Measurements from ENCODE around the gene CHDH.

CHDH gene

DNA sequence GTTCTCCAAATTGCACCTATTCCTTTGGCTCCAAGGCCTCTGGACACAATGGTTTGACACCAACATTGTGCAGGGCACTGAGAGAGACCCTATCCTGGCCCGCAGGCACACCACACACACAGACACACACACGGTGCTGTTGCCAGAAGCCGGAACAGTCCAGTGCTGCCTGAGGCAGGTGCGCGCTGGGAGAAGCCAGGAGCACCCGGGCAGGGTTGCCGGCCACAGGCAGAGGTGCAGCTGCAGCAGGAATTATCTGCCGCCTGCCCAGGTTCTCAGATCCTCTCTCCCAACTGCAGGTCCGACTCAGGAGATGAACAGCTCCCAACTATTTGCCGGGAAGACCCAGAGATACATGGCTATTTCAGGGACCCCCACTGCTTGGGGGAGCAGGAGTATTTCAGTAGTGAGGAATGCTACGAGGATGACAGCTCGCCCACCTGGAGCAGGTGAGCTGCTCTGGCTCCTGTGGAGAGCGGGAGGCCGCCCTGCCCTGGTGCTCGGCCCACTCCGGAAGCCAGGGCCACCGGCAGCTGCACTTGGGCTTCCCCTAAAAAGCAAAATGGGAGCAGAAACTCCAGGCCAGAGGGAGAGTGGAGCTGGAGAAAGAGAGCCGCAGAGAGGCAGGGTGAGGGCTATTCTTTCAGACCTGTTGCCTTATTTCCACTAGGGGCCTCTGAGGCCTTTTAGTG lies 42.9 kb downstream of the CHDH start:
- Histone ChIP-seq H3K4me1 (ENCODE audit: insufficient read depth, low read length, severe bottlenecking) (no peaks in the 10 kb centered on the region), H3K9me3 (ENCODE audit: low read length) (no peaks in the 10 kb centered on the region), H3K4me3 (ENCODE audit: low read depth, low read length, poor library complexity, severe bottlenecking) (no peak overlapping the region), H4K20me1 (ENCODE audit: insufficient read depth, low read length) (no peaks in the 10 kb centered on the region), H3K27me3 (ENCODE audit: insufficient read depth, low read length) (no peaks in the 10 kb centered on the region), H3F3A (ENCODE audit: insufficient read depth, low read length) (no peaks in the 10 kb centered on the region), H2AFZ (ENCODE audit: low read length) (no peak overlapping the region), H3K79me2 (ENCODE audit: insufficient read depth, low read length) (no peaks in the 10 kb centered on the region), H3K36me3 (ENCODE audit: insufficient read depth, low read length) (no peaks in the 10 kb centered on the region), H3K9me2 (ENCODE audit: low read depth, low read length) (no peaks in the 10 kb centered on the region), H3K4me2 (ENCODE audit: low read length) (no peak overlapping the region), H3K27ac (ENCODE audit: low read depth, low read length, poor library complexity, severe bottlenecking) (no peak overlapping the region), H3K9ac (ENCODE audit: low read length) (no peak overlapping the region)
- no peak for TF ChIP-seq EZH2 (IDR thresholded peaks at IDR 0.05; ENCODE audit: borderline replicate concordance, low read length)
- TF ChIP-seq, protein P1, sequence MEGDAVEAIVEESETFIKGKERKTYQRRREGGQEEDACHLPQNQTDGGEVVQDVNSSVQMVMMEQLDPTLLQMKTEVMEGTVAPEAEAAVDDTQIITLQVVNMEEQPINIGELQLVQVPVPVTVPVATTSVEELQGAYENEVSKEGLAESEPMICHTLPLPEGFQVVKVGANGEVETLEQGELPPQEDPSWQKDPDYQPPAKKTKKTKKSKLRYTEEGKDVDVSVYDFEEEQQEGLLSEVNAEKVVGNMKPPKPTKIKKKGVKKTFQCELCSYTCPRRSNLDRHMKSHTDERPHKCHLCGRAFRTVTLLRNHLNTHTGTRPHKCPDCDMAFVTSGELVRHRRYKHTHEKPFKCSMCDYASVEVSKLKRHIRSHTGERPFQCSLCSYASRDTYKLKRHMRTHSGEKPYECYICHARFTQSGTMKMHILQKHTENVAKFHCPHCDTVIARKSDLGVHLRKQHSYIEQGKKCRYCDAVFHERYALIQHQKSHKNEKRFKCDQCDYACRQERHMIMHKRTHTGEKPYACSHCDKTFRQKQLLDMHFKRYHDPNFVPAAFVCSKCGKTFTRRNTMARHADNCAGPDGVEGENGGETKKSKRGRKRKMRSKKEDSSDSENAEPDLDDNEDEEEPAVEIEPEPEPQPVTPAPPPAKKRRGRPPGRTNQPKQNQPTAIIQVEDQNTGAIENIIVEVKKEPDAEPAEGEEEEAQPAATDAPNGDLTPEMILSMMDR (IDR thresholded peaks at IDR 0.05; ENCODE audit: low read length), result no peak

DNA sequence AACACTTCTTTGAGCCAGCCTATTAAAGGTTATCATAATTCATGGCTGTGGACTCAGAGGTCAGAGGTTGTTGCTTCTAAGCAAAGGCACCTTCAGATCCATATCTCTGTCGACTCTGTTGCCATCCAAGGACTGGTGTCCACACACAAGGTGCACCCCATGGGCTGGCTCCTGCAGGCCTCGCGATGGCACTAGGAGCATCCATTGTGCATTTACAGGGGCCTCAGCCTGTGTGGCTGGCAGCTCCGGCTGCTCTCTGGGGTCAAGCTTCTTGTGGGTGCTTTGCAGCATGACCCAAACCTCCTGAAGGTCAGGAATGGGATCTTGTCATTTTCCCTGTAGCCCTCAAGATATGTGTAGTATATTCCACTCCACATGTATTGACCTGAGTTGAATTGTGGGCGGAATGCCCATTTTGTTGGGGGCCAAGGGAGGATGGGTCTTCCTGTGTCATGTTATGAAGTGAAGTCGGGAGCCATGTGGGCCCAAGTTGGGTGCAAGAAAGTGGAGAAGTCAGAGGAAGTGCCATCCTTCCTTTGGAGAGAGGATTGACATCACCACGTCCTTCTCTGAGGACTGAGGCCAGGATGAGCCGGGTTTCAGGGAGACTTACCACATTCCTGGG lies 43.9 kb downstream of the CHDH start:
- Histone ChIP-seq H3K9ac (ENCODE audit: low read length) (no peak overlapping the region), H3K4me1 (ENCODE audit: insufficient read depth, low read length, severe bottlenecking) (no peaks in the 10 kb centered on the region), H3K9me2 (ENCODE audit: low read depth, low read length) (no peaks in the 10 kb centered on the region), H3F3A (ENCODE audit: insufficient read depth, low read length) (no peaks in the 10 kb centered on the region), H4K20me1 (ENCODE audit: insufficient read depth, low read length) (no peaks in the 10 kb centered on the region), H3K9me3 (ENCODE audit: low read length) (no peaks in the 10 kb centered on the region), H2AFZ (ENCODE audit: low read length) (no peak overlapping the region), H3K27ac (ENCODE audit: low read depth, low read length, poor library complexity, severe bottlenecking) (no peak overlapping the region), H3K4me3 (ENCODE audit: low read depth, low read length, poor library complexity, severe bottlenecking) (no peak overlapping the region), H3K4me2 (ENCODE audit: low read length) (no peak overlapping the region), H3K27me3 (ENCODE audit: insufficient read depth, low read length) (no peaks in the 10 kb centered on the region), H3K36me3 (ENCODE audit: insufficient read depth, low read length) (no peaks in the 10 kb centered on the region), H3K79me2 (ENCODE audit: insufficient read depth, low read length) (no peaks in the 10 kb centered on the region)
- TF ChIP-seq EZH2 (IDR thresholded peaks at IDR 0.05; ENCODE audit: borderline replicate concordance, low read length), result no peak
- TF ChIP-seq, protein P1 (IDR thresholded peaks at IDR 0.05; ENCODE audit: low read length), result no peak

DNA sequence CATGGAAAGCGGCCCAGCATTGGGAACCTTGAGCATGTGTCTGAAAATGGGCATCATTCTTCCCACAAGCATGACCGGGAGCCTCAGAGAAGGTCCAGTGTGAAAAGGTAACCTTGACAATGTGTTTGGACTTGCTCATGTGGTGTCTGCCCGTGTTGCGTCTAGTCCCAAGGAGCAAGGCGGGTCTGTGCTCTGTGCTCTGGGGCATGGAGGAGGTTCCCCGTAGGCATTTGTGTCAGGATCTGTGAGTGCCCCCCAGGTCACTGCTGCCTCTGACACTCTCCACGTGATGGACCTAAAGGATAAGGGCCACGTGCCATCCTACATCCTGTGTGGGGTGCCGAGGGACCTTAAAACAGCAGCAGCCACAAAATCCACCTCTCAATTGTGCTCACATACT lies 44.9 kb downstream of the CHDH start:
- Histone ChIP-seq H3K9me3 (ENCODE audit: low read length) (no peaks in the 10 kb centered on the region), H3K4me1 (ENCODE audit: insufficient read depth, low read length, severe bottlenecking) (no peaks in the 10 kb centered on the region), H4K20me1 (ENCODE audit: insufficient read depth, low read length) (no peaks in the 10 kb centered on the region), H3K9ac (ENCODE audit: low read length) (no peak overlapping the region), H3K79me2 (ENCODE audit: insufficient read depth, low read length) (no peaks in the 10 kb centered on the region), H3K27ac (ENCODE audit: low read depth, low read length, poor library complexity, severe bottlenecking) (no peak overlapping the region), H2AFZ (ENCODE audit: low read length) (no peak overlapping the region), H3F3A (ENCODE audit: insufficient read depth, low read length) (no peaks in the 10 kb centered on the region), H3K4me3 (ENCODE audit: low read depth, low read length, poor library complexity, severe bottlenecking) (no peak overlapping the region), H3K4me2 (ENCODE audit: low read length) (no peak overlapping the region), H3K27me3 (ENCODE audit: insufficient read depth, low read length) (no peaks in the 10 kb centered on the region), H3K36me3 (ENCODE audit: insufficient read depth, low read length) (no peaks in the 10 kb centered on the region), H3K9me2 (ENCODE audit: low read depth, low read length) (no peaks in the 10 kb centered on the region)
- TF ChIP-seq, protein P1 (IDR thresholded peaks at IDR 0.05; ENCODE audit: low read length), result no peak
- TF ChIP-seq EZH2 (IDR thresholded peaks at IDR 0.05; ENCODE audit: borderline replicate concordance, low read length), result no peak
